Measurements from ENCODE around the gene MELK.
A peak's percentile ranks its signal among the peaks of the same experiment; 100 is the strongest.

The MELK gene

GRCh38 chr9:36584620-36585460 lies 12.1 kb downstream of the MELK start:
- DNase-seq (ENCODE audit: low read depth): peak; percentile 91

GRCh38 chr9:36590231-36590630 lies 17.5 kb downstream of the MELK start:
- DNase-seq (ENCODE audit: low read depth): no peak

GRCh38 chr9:36592801-36593583 lies 20.3 kb downstream of the MELK start:
- no peak for DNase-seq (ENCODE audit: low read depth)

GRCh38 chr9:36594213-36594612 lies 21.5 kb downstream of the MELK start:
- no peak for DNase-seq (ENCODE audit: low read depth)

- DNase-seq (ENCODE audit: low read depth): peak; percentile 70
These were observed 24.9 kb downstream of the MELK start for GRCh38 chr9:36597412-36598178.

- DNase-seq (ENCODE audit: low read depth): peak; percentile 40
These were observed 25.6 kb downstream of the MELK start for GRCh38 chr9:36598273-36598672.

- DNase-seq (ENCODE audit: low read depth): peak; percentile 63
These were observed 30.3 kb downstream of the MELK start for GRCh38 chr9:36603006-36603405.

- DNase-seq (ENCODE audit: low read depth): no peak
These were observed 36.6 kb downstream of the MELK start for GRCh38 chr9:36609306-36609705.

- DNase-seq (ENCODE audit: low read depth): no peak
These were observed 49.4 kb downstream of the MELK start for GRCh38 chr9:36622121-36622520.

GRCh38 chr9:36623280-36623679 lies 50.6 kb downstream of the MELK start:
- peak; percentile 46 for DNase-seq (ENCODE audit: low read depth)

GRCh38 chr9:36625006-36625615 lies 52.4 kb downstream of the MELK start:
- peak; percentile 84 for DNase-seq (ENCODE audit: low read depth)

- DNase-seq (ENCODE audit: low read depth): peak; percentile 53
These were observed 60.2 kb downstream of the MELK start for GRCh38 chr9:36632892-36633291.

GRCh38 chr9:36637491-36638270 lies 65.0 kb downstream of the MELK start:
- no peak for DNase-seq (ENCODE audit: low read depth)

GRCh38 chr9:36640771-36641381 lies 68.2 kb downstream of the MELK start:
- no peak for DNase-seq (ENCODE audit: low read depth)

- no peak for DNase-seq (ENCODE audit: low read depth)
These were observed 70.1 kb downstream of the MELK start for GRCh38 chr9:36642817-36643216.

- DNase-seq (ENCODE audit: low read depth): no peak
These were observed 84.1 kb downstream of the MELK start for GRCh38 chr9:36656842-36657241.

GRCh38 chr9:36659500-36659899 lies 86.8 kb downstream of the MELK start:
- no peak for DNase-seq (ENCODE audit: low read depth)

GRCh38 chr9:36664806-36665205 lies 92.1 kb downstream of the MELK start:
- no peak for DNase-seq (ENCODE audit: low read depth)

- peak; percentile 32 for DNase-seq (ENCODE audit: low read depth)
These were observed 92.7 kb downstream of the MELK start for GRCh38 chr9:36665387-36665786.

GRCh38 chr9:36665921-36666431 lies 93.3 kb downstream of the MELK start:
- peak; percentile 75 for DNase-seq (ENCODE audit: low read depth)

GRCh38 chr9:36671561-36671960 lies 98.9 kb downstream of the MELK start:
- no peak for DNase-seq (ENCODE audit: low read depth)

All from EH (cell line).